ENCODE results near the gene PNPLA2. TPM values are rescaled to one million over a fixed set of nuclear protein-coding genes. Genes with fewer than 3 reads are reported as not detected.

Gene PNPLA2
- total RNA-seq, 2 donors from 2014 or later, result 80.7 to 85.5 TPM

DNA sequence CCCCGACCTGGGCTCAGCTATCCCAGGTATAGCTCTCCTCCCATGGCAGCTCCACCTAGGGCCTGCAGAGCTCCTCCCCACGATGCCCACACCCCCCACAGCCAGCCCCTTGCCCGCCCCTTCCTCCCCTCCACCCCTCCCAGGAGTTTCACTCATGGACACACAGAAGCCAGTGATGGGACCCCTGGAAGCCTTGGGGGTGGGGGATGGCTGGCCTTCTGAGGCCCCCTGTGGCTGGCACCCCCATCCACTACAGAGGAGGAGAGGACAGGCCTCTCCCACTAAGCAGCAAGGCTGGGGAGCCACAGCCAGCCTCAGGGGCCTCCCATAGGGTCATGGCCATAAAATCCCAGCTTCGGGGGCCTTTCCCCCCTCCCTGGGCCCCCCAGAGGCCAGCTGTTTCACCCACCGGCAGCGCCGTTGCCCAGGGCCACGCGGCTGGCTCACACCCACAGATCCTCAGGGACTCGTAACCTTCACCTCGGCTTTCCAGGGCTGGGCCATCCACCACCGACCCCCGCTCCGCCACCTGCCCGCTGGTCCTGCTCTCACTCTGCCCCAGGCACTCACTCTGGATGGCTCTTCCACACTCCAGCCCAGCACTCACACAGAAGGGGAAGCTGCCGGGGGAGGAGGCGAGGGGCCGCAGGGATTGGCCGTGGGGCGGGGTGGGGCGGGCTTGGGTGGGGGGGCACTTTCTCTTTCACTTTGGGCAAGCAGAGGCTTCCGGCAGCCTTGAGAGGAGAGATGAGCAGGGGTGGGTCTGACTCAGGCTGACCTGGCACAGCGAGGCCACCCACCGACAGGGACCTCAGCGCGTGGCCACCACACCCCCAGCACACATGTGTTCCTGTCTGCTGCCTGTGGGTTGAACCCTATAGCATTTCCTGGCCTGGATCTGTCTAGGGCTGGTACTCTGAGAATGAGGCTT lies 22.8 kb upstream of the PNPLA2 start:
- intact Hi-C loops (cut with DNase I), result loop anchor here in 1 of 2 donors (10.0 kb wide), 1 partner anchor 131 kb away; no protein-coding TSS in a partner anchor
- DNase-seq (ENCODE audit: low spot score), result peak; percentile 93

DNA sequence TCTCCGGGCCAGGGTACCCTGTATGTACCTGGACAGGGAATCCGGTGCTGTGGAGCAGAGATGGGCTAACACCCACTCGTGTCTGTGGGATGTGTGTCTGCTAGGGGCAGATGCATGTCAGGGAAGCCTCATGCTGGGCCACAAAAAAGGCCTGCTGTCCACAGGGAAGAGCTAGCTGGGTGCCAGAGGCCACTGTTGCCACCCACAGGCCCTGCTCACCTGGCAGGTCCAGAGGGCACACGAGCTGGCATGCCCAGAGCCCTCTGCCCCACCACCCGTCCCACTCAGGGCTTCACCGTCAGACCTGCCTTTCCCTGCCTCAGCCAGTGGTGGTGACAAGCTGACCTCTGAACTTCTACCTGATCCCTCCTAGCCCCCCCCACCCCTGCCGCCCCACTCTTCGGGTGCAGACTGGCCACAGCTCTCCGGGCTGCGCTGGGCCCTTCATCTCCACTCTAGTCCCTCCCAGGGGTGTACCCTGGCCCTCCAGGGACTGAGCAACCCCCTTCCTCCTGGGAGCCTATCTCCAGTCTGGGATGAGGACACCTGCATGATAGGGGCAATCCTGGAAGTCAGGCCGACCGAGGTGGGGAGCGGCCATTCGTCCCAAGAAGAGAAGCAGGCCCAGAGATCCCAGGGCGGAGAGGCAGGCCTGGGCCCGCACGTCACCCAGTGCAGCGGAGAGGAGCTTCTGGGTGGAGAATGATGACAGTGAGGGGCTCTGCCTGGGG lies 22.0 kb upstream of the PNPLA2 start:
- intact Hi-C loops (cut with DNase I), result loop anchor here in 1 of 2 donors (10.0 kb wide), 1 partner anchor 132 kb away; no protein-coding TSS in a partner anchor

GRCh38 chr11:797296-798092 lies 21.2 kb upstream of the PNPLA2 start:
- peak; percentile 90 for DNase-seq (ENCODE audit: low spot score)
- intact Hi-C loops (cut with DNase I), result loop anchor here in 1 of 2 donors (10.0 kb wide), 1 partner anchor 133 kb away; no protein-coding TSS in a partner anchor

More for the DNA sequence above, 22.0 kb upstream of the PNPLA2 start:
- no peak for DNase-seq (ENCODE audit: low spot score)

GRCh38 chr11:798093-798713 lies 20.5 kb upstream of the PNPLA2 start, which contains the start of gene SLC25A22:
Gene SLC25A22 (minus strand): TSS chr11:798281. CDS start chr11:795006, 3,275 bp downstream.
- DNase-seq (ENCODE audit: low spot score), result peak; percentile 92
- intact Hi-C loops (cut with DNase I), result loop anchor here in 1 of 2 donors (10.0 kb wide), 1 partner anchor 133 kb away; no protein-coding TSS in a partner anchor

- no peak for DNase-seq (ENCODE audit: low spot score)
- intact Hi-C loops (cut with DNase I), result loop anchor here (10.0 kb wide), 2 partner anchors 55 to 135 kb away; partner anchors contain the start of gene TALDO1 (in 1 of the 2)
Measured at GRCh38 chr11:799641-800316, 18.9 kb upstream of the PNPLA2 start.

DNA sequence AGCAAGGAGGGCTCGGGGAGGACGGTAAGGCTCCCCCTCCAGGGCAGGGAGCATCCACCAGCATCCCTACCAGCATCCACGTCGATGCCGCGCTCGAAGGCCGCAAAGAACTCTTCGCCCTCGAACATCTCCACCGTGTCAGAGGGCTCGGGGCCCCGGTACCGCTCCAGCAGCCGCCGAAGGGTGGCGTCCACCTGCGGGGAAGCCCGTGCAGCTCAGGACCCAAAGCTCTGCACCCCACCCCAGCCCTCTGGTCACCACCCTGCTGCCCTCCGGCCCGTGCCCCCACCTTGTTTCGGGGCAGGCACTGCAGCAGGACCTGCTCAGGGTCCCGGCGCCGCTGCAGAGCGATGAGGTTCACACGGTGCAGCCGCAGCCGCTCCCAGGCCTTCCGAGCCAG lies 18.2 kb upstream of the PNPLA2 start:
- intact Hi-C loops (cut with DNase I), result loop anchor here in 1 of 2 donors (10.0 kb wide), 1 partner anchor 56 kb away; the partner anchor contains the start of gene TALDO1
- no peak for DNase-seq (ENCODE audit: low spot score)

DNA sequence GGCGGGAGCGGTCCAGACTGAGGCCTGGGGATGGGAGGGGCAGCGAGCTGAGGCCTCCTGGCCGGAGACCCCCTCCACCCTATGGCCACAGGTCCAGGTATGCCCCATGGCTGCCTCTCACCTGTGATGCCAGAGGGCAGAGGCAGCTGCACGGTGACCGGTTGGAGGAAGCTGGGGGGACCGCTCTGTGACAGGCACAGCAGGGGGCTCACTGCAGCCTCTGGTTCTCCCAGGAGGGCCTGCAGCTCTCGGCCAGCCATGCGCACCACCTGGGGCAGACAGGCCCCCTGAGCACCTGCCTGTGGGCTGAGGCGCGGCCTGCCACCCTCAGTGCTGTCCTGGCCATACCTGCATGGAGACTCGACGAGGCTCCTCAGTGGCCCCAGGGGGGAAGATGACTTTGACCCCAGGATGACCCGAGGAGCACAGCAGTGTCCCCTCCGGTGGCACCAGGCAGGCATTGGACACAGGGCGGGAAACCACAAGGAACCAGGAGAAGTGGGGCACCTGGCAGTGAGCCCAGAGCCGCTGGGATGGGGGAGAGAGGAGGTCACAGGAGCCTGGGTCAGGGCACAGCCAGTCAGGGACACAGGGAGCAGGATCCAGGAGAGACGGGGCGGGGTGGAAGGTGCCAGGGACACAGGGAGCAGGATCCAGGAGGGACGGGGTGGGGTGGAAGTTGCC lies 17.5 kb upstream of the PNPLA2 start:
- intact Hi-C loops (cut with DNase I), result loop anchor here in 1 of 2 donors (10.0 kb wide), 1 partner anchor 56 kb away; the partner anchor contains the start of gene TALDO1
- no peak for DNase-seq (ENCODE audit: low spot score)

DNA sequence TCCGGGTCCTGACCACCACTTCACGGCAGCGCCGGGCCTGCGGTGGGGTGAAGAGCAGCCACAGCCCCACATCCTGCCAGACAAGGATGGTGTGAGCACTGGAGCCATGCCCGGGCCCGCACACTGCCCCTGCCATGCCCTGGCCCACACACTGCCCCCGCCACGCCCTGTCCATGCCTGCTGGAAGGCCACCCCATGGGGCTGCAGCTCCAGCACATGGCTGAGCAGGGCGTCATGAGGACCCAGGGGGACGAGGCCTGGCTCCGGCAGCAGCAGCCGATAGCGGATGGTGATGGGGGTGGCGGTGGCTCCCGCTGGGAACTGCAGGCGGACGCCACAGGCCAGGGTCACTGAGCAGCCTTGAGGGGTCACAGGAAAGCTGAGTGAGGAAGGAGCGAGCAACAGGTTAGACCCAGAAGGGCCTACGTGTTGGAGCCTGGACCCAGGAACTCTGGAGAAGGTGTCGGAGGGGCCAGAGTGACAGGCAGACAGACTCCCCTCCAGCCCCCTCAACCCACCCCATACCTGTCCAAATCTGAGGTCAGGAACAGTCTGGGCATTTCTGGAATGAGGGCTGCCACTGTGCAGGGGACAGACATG lies 16.6 kb upstream of the PNPLA2 start:
- intact Hi-C loops (cut with DNase I), result loop anchor here in 1 of 2 donors (10.0 kb wide), 1 partner anchor 57 kb away; the partner anchor contains the start of gene TALDO1

DNA sequence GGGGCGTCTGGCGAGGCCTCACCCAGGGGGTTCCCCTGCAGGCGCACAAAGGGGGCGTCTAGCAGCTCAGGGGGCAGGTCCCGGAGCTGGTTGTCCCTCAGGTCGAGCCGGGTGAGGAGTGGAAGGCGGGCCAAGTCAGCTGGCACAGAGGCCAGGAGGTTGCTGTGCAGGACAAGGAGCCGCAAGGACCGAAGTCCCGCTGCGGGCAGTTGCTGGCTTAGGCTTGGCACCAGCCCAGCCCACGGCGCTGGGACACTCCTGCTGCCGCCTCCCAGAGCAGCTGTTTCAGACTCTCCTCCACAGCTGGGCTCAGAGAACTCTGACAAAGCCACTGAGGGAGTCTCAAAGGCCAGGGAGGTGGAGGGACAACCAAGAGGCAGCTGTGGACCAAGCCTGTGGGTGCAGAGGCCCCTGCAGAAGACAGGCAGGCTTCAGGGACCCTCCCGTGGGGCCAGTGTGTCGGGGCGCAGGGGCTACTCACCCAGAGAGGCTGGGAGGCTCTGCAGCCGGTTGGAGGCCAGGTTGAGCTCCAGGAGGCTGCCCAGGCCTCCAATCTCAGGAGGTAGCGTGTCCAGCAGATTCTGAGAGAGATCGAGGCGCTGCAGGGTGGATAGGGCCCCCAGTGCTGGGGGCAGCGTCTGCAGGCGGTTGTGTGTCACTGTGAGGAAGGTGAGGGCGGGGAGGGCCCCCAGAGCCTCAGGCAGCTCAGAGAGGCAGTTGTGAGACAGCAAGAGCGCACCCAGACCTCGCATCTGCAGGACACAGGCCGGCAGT lies 15.8 kb upstream of the PNPLA2 start:
- DNase-seq (ENCODE audit: low spot score), result no peak
- intact Hi-C loops (cut with DNase I), result loop anchor here in 1 of 2 donors (10.0 kb wide), 1 partner anchor 58 kb away; the partner anchor contains the start of gene TALDO1

More for the DNA sequence above, 16.6 kb upstream of the PNPLA2 start:
- DNase-seq (ENCODE audit: low spot score), result no peak

- DNase-seq (ENCODE audit: low spot score), result peak; percentile 80
- intact Hi-C loops (cut with DNase I), result loop anchor here in 1 of 2 donors (10.0 kb wide), 1 partner anchor 59 kb away; the partner anchor contains the start of gene TALDO1
Measured at GRCh38 chr11:803467-803742, 15.3 kb upstream of the PNPLA2 start.

- intact Hi-C loops (cut with DNase I), result loop anchor here in 1 of 2 donors (10.0 kb wide), 1 partner anchor 59 kb away; the partner anchor contains the start of gene TALDO1
- peak; percentile 82 for DNase-seq (ENCODE audit: low spot score)
Measured at GRCh38 chr11:803770-804598, 14.7 kb upstream of the PNPLA2 start.

- intact Hi-C loops (cut with DNase I), result loop anchor here in 1 of 2 donors (10.0 kb wide), 1 partner anchor 60 kb away; the partner anchor contains the start of gene TALDO1
Measured at GRCh38 chr11:804599-804964, 14.1 kb upstream of the PNPLA2 start.

GRCh38 chr11:808427-809286 lies 10.1 kb upstream of the PNPLA2 start:
- peak; percentile 95 for DNase-seq (ENCODE audit: low spot score)
- intact Hi-C loops (cut with DNase I), result loop anchor here in 1 of 2 donors (10.0 kb wide), 1 partner anchor 64 kb away; the partner anchor contains the start of gene TALDO1

More at GRCh38 chr11:804599-804964, 14.1 kb upstream of the PNPLA2 start:
- no peak for DNase-seq (ENCODE audit: low spot score)
